HG03575 (cell line): ENCODE results near the gene NT5DC2.
"Not testable (repeated sequence)": the region's sequence is repeated elsewhere in the genome, so short reads cannot be mapped to it uniquely, and the experiment has no call there.

ENCODE experiments used
- ATAC-seq: cut with Tn5 transposase; IDR thresholded peaks from one replicate; pipeline ENCODE4 v1.9.1; 2021; ENCODE audit not compliant: unreplicated experiment, insufficient number of reproducible peaks, low FRiP score; ENCODE audit errors: extremely low read depth

Gene NT5DC2

DNA sequence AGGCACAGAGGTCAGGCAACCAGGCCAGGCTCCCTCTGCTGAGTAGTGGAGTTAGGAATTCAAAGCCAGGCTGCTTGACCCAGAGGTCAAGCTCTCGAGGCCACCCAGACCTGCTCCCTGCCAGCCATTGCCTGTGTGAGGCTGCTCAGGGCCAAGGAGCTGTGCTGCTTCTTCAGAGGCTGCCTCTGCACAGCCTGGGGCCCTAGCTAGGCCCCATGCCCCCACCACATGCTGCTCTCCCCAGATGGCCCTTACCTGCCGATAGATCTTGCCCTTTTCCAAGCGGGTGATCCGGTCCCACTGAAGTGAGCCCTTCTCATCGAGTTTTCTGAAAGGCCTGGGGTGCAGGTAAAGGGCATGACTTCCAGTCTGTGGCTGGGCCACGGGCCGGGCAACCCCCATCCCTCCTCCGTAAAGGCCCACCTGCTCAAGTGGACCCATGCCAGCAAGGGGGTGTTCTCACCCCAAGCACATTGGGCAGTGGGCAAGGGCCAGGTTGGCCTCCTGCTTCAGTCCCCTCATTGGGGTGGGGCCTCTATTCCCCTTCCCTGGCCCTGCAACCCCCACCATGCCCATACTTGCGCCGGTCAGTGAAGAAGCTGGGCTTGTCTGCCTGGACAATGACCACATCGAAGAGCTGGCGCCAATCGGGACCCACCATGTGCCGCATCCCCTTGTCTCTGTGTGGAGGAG, 6.5 kb downstream of the NT5DC2 start:
- no peak for ATAC-seq

GRCh38 chr3:52526671-52527038, 7.0 kb downstream of the NT5DC2 start:
- ATAC-seq = not testable (repeated sequence)

DNA sequence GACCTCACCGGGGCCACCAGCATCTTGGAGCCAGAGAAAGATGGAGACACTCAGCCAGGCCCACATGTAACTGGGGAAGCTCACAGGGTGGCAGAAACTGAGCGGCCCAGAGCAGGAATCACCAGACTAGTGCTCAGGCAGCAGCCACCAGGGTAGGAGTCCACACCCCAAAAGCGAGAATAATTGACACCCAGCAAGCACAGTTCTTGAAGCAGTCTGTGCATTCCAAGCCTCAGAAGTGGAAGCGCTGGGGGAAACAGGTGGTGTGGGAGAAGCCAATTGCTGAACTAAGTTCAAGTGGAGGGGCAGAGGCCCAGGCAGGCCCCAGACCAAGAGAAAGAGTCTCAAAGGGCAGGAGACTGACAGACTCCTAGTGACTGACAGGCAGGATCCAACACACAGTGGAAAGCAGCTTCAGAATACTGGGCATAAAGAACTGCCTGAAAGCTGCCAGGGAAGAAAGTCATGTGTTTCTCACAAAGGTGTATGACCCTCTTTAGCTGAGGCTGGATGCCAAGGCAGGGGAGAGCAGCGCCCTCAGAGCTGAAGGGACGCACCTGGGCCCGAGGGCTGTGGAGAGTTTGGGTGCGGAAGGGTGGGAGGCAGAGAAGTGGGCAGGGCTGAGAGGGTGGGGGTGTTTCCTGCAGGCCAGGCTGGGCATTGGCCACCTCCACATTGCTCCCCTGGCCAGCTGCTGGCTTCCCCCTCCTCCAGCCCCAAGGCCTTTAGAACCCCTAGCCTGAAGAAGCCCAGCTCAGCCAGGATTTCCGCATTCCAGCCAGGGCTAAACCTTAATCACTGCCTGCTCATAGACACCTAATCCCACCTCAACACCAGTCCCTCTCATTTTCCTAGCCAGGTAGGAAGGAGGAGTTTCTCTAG, 7.7 kb downstream of the NT5DC2 start:
- ATAC-seq = no peak

- no peak for ATAC-seq
Measured at GRCh38 chr3:52524752-52525679, 8.6 kb downstream of the NT5DC2 start.

DNA sequence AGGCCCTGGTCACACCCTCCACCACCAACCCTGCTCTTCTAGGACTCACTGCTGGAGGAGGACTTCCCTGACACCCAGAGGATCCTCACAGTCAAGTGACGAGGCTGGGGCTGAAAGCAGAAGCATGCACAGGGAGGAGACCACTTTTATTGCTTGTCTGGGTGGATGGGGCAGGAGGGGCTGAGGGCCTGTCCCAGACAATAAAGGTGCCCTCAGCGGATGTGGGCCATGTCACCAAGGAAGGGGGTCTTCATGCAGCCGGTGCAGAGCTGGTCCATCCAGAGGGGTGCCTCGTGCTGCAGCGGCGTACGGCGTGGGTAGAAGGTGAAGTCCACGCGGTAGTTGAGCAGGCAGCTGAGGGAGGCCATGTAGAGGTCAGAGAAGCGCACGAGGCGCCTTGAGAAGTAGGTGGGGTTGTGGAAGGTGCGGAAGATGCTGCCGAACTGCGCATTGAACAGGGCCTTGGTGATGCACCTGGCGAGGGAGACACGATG, 9.4 kb downstream of the NT5DC2 start:
- no peak for ATAC-seq

DNA sequence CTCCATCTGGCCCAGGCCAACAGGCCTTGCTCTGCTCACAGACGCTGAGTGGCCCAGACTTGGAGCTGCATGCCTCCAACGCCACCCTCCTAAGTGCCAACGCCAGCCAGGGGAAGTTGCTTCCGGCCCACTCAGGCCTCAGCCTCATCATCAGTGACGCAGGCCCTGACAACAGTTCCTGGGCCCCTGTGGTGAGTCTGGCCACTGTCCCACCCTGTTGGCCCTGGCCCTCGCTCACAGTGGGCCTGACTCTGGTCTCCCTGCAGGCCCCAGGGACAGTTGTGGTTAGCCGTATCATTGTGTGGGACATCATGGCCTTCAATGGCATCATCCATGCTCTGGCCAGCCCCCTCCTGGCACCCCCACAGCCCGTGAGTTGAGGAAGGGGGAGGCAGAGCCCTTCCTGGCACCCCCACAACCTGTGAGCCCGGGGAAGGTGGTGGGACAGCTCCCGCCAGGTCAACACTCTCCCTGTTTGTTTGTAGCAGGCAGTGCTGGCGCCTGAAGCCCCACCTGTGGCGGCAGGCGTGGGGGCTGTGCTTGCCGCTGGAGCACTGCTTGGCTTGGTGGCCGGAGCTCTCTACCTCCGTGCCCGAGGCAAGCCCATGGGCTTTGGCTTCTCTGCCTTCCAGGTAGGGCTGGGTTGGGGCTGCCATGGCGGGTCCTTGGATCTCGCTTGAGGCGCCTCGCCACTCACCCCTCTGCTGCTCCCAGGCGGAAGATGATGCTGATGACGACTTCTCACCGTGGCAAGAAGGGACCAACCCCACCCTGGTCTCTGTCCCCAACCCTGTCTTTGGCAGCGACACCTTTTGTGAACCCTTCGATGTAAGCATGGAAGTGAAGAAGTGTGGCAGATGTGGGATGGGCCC, 10.0 kb downstream of the NT5DC2 start:
- ATAC-seq = no peak

DNA sequence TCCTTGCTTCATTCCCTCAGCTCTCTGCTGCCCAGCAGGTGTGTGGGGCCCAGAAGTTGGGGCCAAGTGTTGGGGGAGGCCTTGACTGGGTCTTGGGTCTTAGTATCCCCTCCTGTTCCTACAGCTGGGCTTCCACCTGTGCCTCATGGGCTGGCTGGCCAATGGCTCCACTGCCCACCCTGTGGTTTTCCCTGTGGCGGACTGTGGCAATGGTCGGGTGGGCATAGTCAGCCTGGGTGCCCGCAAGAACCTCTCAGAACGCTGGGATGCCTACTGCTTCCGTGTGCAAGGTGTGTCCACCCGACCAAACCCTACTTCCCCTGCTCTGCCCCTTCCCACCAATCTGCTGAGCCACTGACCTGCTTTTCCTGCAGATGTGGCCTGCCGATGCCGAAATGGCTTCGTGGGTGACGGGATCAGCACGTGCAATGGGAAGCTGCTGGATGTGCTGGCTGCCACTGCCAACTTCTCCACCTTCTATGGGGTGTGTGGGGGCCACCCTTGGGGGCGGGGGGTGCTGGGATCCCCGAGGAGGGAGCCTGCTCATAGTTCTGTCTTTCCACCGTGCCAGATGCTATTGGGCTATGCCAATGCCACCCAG, 10.9 kb downstream of the NT5DC2 start:
- ATAC-seq = no peak

GRCh38 chr3:52521881-52522650, 11.6 kb downstream of the NT5DC2 start:
- no peak for ATAC-seq

DNA sequence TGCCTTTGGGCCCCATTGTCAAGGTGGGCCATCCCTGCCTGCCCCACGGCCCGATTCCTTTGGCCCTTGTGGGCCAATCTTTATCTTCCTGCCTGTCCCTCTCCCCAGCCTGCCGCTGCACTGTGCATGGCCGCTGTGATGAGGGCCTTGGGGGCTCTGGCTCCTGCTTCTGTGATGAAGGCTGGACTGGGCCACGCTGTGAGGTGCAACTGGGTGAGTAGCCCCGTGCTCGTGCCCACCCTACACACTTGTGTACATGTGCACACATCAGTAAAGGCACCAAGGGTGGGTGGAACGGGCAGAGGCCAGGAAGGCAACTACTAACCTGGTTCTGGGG, 12.2 kb downstream of the NT5DC2 start:
- ATAC-seq = no peak

DNA sequence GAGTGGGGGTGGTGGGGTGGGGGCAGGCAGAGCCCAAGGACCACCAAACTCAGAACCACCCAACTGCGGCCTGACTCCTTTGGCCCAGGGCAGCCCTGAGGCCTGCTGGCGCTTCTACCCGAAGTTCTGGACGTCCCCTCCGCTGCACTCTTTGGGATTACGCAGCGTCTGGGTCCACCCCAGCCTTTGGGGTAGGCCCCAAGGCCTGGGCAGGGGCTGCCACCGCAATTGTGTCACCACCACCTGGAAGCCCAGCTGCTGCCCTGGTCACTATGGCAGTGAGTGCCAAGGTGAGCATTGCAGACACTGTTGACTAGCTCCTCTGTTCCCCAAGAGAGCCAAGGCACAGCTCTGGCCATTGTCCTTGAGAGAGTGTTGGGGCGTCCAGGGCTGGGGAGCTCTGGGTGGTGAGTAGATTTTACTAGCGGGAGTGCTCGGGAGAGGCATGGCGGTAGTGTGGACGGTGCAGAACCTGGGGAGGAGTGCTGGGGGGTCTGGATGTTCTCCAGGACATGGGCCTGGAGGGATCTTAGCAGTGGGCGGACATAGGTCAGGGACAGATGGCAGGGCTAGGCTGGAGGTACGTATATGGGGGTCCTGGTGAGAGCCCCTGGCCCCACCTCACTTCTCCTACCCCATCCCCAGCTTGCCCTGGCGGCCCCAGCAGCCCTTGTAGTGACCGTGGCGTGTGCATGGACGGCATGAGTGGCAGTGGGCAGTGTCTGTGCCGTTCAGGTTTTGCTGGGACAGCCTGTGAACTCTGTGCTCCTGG, 12.8 kb downstream of the NT5DC2 start:
- no peak for ATAC-seq

- ATAC-seq = no peak
Measured at GRCh38 chr3:52520141-52520667, 13.5 kb downstream of the NT5DC2 start.

- ATAC-seq = no peak
Measured at GRCh38 chr3:52519445-52520140, 14.1 kb downstream of the NT5DC2 start.

GRCh38 chr3:52518723-52519444, 14.8 kb downstream of the NT5DC2 start:
- ATAC-seq = no peak

DNA sequence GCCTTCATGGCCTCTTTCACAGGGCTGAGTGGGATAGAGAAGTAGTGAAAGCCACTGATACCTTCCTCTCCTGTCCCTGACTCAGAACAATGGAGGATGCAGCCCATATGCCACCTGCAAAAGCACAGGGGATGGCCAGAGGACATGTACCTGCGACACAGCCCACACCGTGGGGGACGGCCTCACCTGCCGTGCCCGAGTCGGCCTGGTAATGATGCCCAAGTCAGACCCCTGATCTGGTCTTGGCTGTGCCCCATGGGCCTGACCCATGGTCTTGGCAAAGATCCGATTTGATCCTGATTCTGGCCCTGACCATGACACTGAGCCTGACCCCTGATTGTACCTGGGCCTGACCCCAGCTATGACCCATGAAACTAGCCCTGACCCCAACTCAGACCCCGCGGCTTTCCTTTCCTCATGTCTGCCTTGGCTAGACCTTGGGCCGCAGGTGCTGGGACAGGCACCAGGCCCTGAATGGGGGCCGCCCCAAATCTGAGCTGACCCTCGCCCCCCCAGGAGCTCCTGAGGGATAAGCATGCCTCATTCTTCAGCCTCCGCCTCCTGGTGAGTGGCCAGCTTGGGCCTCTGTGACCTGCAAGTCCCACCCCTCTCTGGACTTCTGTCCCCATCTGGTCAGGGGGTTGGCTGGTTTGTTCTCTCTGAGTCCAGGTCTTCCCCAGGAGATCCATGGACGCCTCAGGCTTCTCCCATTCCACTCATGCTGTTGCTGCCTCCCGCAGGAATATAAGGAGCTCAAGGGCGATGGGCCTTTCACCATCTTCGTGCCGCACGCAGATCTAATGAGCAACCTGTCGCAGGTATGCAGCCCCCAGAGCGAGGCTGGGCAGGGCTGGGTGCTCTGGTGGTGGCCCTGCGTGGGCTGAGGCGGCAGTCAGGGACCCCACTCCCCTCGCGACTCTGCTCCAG, 15.6 kb downstream of the NT5DC2 start:
- ATAC-seq = no peak
